HG03457 (cell line): ENCODE measurements around the gene EPB41L1.

Experiments
- ATAC-seq: cut with Tn5 transposase; IDR thresholded peaks from one replicate; pipeline ENCODE4 v1.9.1; 2021; ENCODE audit warnings: moderate number of reproducible peaks; ENCODE audit not compliant: unreplicated experiment

The EPB41L1 gene

DNA sequence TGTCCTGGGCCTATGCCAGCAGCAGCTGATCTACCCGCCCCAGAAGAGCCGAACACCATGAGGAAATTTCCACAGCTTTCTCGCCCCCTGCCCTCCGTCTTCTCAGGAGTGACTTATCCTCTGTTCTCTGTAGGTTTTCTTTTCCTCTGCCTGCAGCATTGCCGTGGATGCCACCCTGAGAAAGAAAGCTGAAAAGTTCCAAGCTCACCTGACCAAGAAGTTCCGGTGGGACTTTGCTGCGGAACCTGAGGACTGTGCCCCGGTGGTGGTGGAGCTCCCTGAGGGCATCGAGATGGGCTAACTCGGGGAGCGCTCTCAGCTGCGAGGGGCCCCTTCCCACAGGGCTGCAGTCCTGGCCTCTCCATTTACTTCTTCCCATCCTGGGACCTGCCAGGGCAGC, 100.9 kb downstream of the EPB41L1 start:
- no peak for ATAC-seq

DNA sequence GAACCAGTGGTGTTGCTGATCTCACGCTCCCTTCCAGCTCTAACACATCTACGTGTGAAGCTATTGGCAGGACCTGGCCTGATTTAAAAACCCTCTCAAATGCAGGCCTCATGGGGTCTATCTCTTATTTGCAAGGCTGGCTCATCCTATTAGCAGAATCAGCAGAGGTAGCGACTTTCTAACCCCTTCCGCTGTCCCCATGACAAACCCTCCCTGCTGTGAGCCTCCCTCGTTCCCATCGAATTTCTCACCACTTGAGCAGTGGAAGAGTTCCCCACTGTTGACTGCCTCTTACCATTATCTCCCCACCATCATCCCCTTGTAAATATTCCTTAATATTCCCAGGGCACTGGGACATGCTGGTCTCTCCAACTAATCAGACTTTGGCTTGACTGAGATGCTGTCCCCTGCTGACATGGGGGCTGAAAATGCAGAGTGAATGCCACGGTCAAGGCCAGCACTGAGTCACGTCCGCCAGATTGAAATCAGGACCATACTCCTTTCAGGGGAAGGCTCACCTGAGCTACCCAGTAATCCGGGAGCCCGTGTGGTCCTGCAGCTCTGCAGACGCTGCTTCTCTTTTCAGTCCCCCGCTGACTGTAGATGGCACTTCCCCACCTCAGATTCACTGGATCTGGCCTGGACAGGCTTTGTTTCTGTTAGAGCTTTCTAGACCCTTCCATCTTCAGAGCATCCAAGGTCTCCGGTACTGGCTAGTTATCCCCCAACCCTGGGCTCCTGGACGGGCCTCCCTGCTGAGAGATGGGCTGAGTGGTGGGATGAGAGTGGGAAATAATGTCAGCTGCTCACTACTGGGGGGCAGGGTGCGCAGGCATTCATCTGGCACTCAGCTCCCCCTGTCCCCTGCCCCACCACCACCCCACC, 104.9 kb downstream of the EPB41L1 start:
- ATAC-seq = no peak

DNA sequence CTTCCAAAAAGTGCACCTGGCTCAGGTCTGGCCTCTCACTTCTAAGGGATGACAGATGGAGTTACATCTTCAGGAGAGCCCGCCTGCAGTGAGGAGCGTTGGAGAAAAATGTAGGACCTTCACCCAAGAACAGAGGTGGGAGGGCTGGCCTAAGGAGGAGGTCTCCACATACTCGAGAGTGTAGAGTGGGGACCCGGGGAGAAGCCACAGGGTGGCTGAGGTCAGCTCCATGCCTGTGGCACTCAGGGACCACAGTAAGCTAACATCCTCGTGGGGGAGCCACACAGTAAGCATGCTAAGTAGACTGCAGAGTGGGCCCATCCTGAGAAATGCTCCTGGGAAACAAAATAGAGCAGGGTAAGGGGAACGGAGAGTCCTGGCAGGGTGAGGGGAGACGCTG, 105.8 kb downstream of the EPB41L1 start:
- ATAC-seq = no peak

DNA sequence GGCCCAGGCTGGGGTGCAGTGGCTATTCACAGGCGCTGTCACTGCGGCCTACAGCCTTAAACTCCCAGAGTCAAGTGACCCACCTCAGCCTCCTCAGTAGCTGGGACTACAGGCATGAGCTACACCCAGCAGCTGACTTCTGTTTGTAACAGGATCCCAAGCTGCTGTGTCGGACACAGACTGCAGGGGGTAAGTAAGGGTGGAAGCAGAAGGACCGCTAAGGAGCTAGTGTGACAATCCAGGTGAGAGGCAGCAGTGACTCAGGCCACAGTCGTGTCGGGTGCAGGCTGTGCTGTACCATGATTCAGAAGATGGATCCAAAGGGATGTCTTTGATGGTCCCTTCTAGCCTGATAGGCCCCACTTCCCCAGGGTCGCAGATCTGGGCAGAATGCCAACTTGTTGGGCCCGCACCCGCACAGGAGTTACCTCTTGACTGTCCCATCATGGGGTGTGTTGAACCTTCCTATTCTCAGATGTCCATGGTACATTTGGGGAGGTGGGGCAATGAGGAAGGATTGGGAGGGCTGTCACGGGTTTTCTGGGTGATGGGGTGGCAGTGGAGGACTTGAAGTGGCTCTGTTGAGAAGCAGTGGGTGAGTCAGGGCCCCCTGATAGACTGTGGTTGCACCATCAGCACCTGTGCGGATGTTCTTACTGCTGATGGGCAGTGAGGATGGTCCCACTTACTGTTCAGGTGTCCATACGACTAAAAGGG, 107.0 kb downstream of the EPB41L1 start:
- ATAC-seq = no peak

DNA sequence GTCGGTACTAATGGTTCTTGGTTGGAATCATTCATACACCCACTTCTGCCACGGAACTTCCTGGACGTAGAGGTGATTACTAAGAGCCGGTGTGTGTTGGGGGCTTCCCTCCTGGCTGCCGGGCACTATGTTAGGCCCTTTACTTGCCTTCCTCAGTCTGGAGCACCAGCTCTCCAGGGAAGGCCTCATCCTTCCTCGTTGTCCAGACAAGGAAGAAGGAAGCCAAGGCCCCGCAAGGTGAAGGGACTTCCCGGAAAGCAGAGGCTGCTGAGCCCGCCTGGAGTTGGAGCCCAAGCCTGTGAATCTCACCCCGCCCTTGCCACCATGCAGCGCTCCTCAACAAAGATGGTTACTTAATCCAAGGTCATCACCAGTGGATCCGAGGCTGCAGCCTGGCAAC, 107.9 kb downstream of the EPB41L1 start:
- ATAC-seq = no peak

DNA sequence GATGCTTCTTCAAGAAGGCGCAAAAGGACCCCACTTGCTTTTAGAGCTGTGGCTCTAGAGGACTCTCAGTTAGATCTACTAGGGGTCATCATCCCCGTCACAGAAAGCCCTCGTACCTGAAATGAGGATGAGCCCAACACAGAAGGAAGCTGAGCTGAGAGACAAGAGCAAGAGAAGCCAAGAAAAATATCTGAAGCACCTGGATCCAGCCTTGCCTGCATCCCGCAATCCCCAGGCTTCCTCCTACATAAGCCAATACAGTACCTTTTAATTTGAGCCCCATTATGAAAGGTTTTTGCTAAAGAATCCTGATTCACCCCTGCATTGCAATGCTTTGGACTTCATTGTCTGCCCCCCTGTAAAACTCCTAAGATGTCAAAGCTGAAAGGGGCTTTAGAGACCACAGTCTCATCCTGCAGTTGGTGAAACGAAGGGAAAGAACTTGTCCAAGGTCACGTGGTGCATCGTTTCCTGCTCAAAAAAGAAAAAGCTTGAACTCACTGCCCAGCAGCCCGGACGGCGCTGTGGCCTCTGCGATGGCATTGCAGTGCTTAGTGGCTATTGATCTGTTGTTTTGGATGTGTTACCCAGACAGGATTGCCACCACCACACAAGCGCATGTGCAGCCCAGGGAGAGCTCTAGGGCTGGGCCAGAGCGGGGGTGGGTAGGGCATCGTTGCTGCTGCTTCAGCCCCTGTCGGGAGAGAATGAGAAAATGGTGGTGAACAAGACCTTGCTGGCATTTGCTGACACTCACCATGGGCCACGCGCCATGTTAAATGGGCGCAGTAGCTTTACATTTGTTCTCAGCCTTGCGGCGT, 110.1 kb downstream of the EPB41L1 start:
- ATAC-seq = no peak

DNA sequence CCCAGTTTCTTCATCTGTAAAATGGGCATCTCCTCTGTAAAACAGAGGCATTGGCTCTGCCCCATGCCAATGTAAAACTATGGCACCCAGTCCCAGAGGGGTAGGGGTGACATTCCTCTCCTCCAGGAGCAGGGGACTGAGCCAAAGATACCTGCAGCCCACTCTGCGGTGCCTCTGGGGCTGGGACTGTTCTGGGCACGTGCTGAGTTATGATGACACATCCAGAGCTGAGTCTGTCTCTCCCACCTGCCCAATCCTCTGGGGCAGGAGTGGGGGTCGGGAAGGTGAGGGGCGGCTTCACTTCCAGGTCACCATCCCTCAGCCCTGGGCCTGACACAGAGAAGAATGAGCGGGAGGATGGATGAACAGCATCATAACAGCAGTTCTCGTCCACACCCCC, 111.6 kb downstream of the EPB41L1 start:
- ATAC-seq = no peak

DNA sequence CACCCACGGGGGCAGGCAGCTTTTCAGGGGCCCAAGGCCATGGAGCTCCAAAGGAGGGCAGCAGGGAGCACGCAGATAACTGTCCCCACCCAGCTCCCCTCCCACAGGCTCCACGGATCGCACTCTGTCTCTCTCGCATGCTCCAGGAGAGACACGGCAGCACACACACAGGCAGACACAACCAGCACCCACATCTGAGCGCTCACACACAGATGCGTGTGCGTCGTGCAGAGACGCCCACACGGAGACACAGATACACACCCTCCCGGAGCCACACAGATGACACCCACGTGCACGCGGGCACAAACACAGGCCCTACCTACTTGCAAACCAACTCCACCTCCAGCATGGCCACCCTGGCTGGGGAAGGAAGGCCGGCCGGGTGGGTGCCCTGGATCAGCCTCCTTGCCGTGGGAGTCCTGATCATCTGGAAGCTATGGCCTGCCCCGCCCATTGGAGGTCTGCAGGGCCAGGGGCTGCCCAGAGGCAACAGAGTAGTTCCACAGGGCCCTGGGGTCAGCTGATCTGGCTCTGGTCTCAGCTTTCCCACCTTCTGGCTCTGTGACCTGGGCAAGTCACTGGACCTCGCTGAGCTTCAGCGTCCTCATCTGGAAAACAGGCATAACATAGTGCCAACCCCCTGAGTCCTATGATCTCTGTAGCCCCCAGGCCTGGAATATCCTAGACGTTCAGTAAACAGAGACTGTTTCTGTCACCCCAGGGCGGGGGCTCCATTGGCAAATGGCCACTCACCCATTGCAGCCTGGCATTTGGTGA, 113.3 kb downstream of the EPB41L1 start:
- ATAC-seq = no peak

DNA sequence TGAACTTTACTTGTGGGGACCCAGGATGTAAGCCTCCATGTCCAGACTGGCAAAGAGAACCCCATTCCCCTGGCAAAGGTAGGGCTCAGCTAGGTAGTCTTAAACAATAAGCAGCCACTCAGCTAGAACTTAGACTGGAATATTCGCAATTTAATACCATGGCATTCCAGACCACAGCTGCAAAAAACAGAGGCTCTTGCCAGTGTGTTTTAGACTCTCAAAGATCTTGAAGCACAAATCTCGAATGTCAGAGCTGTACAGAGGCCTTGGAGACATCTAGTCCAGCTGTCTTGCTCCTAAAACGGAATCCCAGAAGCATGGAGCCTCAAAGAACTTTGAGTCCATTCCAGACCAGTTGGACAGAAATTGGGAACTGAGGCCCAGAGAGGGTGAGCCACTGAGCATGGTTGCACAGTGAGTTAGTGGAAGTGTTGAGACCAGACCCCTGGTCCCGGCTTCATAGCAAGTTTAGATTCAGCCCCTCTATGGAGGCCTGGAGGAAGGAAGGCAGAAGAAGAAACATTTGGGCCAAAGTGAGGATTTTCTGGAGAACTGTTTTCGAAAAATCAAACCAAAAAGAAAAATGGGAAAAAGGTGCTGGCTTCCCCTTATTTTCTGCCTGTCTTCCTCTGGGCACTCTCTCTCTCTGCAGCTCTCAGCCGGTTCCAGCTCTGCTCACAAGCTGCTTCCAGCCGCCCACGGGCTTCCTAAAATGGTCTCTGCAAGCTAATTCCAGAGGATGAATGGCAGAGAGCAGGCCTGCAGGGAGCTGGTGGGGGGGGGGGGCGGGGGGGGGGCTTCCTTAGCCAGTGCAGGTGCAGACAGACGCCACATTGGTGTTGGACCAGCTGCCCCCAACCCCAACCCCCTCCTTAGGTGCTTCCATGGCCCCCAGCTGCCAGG, 114.2 kb downstream of the EPB41L1 start:
- no peak for ATAC-seq

DNA sequence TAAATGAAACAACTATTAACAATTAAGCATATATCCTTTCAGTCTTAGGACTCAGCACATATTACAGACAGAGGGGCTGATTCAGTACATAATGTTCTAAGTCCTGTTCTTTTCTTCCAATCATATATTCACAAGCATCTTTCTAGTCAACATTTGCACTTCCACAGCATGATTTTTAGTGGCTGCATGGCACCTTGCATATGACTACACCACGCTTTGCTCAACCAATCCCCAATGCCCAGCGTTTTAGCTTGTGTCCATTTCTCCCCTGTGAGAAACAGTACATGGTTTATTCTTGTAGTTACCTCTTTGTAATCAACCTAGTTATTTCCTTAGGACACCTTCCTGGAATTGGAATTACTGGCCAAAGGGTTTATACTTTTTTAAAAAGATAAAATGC, 115.0 kb downstream of the EPB41L1 start:
- ATAC-seq = no peak

DNA sequence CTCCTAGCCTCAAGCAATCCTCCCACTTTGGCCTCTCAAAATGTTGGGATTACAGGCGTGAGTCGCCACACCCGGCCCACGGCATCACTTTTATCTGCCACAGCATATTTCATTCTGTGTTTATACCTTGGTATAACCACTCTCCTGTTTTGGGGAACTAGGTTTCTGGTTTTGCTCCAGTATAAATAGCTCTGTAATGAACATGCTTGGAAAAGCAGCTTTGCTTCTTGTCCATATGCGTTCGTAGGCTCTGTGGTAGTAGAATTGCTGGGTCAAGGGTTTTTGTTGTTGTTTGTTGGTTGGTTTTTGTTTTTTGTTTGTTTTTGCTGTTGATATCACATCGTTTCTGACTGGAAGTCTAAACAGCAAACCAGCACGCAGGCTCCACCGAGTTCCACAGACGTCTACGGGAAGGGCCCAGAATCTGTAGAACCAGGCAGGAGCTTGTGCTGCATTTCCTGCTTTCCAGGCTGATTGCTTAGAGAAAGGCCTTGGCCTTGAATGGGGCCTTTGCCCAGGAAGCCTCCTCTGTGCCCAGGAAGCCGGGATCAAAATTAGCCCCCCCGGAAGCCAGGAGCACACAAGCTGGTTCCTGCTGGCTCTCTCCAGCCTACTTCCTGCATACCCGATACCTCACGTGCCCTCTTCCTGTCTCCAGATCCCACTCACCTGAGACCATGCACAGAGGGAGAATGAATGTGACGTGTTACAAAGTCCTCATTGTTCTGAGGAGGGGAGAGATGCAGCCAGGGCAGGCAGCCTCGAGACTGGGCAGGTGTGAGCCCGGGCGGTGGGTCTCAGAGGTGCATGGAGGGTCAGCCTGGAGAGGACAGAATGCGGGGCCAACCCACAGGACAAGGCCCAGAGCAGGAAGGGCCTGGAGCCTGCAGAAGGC, 116.5 kb downstream of the EPB41L1 start:
- ATAC-seq = no peak

DNA sequence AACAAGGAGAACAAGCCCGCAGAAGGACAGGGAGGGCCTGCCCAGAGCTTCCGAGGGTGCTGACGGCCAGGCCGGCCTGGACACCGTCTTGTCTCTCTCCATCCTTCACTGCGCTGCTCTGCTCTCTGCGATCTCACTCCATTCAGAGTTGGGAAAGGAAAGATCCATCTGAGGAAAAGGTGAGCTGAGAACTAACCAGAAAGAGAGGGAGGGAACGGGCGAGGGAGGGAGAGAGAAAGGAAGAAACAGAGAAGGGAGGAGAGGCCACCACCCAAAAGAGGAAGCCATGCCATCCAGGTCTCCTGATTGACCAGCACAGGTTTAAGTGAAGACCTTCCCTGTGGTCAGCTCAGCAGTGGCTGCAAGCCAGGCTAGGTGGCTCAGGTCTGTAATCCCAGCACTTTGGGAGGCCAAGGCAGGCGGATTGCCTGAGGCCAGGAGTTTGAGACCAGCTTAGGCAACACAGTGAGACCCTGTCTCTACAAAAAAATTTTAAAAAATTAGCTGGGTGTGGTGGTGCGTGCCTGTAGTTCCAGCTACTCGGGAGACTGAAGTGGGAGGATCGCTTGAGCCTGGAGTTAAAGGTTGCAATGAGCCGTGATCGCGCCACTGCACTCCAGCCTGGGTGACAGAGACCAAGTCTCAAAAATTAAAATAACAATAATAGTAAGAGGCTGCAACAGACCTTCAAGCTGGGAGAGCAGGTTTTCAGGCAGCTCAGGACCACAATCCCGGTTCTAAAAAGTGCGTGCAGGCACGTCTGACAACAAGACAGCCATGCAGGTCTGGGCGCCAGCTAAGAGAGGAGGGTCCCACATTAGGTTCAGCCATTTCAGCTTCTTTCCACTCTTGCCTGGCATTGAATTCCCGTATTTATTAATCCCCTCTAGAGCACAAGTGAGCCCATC, 117.4 kb downstream of the EPB41L1 start:
- ATAC-seq = no peak

DNA sequence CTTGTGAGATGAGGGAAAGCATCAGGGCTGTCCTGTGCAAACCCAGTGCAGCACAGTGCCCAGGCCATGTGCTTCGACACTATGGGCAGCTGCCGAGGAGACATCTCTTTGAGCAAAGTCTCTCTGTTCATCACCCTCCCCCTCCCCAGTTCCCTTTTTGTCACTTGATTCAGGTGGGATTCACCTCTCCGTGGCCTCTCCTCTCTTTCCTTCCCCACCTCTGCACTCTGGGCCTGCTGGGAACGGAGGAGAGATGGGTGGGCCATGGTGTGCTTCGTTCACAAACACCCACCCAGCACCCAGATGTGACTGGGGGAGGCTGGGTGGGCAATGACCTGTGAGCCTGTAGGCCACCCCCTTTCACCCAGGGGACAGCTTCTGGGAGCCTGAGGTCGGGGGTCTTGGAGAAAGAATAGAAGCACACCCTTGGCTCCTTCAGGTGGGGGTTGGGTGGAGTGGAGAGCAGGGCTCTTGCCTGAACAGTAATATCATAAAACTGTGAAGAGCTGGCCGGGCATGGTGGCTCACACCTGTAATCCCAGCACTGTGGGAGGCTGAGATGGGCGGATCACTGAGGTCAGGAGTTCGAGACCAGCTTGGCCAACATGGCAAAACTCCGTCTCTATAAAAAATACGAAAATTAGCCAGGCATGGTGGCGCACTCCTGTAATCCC, 118.1 kb downstream of the EPB41L1 start:
- ATAC-seq = no peak

DNA sequence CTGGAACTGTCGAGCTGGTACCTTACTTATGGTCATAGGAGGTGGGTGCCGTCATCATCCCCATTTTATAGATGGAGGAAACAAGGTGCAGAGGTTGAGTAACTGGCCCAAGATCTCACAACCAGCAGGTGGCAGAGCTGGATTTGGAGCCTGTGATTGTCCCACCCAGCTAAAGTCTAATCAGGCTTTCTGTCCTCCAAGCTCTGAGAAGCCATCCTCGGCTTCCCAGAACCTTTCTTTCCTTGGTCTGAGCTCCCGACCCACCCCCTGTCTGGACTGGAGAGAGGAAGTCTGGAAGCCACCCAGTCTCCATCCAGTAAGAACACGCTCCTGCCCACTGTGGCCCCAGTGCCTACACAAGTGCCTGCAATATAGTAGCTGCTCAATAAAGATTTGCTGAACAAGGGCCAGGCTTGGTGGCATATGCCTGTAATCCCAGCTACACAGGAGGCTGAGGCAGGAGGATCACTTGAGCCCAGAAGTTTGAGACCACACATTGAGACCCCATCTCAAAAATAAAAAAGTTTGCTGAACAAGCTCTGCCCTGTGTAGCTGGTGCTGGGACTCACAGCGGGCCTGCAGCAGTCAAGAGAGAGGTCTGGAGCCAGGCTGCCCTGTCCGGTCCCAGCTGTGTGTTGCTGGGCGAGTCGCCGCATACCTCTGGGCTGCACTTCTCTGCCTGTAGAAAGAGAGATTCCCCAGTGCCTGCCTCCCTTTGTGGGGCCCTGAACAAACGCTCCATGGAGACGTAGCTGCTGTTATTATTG, 119.1 kb downstream of the EPB41L1 start:
- no peak for ATAC-seq

DNA sequence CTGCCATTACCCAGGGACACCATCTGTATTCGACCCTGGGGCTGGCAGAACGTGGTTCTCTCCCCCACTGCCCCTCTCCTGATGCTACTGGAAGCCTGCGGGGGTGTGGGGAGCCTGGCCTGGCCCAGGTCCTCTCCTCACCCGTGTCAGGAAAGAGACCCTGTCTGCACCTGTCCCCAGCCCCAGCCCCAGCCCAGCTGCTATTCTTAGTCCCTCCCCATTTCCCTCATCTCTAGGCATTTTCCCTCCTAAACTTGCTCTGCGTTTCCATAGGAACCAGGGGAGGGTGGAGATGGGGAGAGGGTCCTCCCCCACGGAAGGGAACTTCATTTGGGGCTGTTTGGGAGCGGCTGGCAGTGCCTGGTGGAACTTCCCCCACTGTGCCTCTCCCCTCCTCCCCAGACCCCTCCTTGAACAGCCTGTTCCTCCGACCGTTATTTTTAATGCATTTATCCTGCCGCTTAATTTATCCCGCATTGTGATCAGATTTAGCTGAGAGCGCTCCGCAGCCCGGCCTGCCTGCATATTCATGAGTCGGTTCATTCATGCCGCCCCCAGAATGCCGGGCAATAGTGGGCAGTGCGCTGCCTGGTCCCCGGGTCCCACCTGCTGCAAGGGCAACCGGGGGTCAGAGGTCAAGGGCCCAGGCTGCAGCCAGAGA, 119.8 kb downstream of the EPB41L1 start:
- ATAC-seq = no peak

DNA sequence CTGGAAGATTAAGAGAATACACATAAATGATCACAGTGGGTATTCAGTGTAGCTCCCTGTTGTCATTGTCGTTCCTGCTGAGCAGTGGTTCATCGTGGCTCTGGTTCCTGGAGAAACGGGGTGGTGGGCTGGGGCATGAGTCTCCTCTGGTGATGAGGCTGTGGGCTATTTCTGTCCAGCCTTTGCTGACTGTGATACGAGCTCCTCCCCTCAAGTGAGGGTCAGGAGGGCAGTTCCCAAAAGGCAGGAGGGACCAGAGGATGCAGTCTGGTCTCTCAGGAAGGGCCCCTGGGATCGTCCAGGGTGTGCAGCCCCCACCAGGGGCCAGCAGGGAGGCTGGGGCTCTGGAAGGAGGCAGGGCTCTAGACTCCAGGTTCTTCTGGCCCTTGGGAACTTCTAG, 120.5 kb downstream of the EPB41L1 start:
- ATAC-seq = no peak
